Progenitor cell of endocrine pancreas (in vitro differentiated cells): ENCODE results near the gene FAM13B. TPM values are rescaled to one million over a fixed set of nuclear protein-coding genes. Genes with fewer than 3 reads are reported as not detected.
A peak's percentile ranks its signal among the peaks of the same experiment; 100 is the strongest.

Experiments
- DNase-seq: peaks from one replicate; pipeline ENCODE4 v3.0.0; 2021; ENCODE audit warnings: low spot score; ENCODE audit not compliant: unreplicated experiment
- H3K27ac Mint-ChIP-seq: 2 replicates; pipeline ENCODE4 v1.8.0; 2021; ENCODE audit warnings: mild to moderate bottlenecking, moderate library complexity, mixed read lengths
- H3K27me3 Mint-ChIP-seq: 2 replicates; pipeline ENCODE4 v1.8.0; 2021; ENCODE audit warnings: mixed read lengths
- H3K36me3 Mint-ChIP-seq: 2 replicates; pipeline ENCODE4 v1.8.0; 2022; ENCODE audit warnings: mixed read lengths; ENCODE audit not compliant: insufficient read depth
- H3K4me1 Mint-ChIP-seq: 2 replicates; pipeline ENCODE4 v1.8.0; 2021; ENCODE audit warnings: low read depth, mixed read lengths
- H3K4me3 Mint-ChIP-seq: 2 replicates; pipeline ENCODE4 v1.8.0; 2021; ENCODE audit warnings: low read depth, mild to moderate bottlenecking, moderate library complexity, mixed read lengths
- H3K9me3 Mint-ChIP-seq: 2 replicates; pipeline ENCODE4 v1.8.0; 2021; ENCODE audit warnings: low read depth, mixed read lengths
- total RNA-seq: library from RNA; stranded (reverse); gene quantifications from 2 replicates; pipeline ENCODE4 v1.2.1, GENCODE V29; 2021
- TF ChIP-seq, protein P1 (sequence below): fragments of 200-600 bp; sonication (generic); IDR thresholded peaks from one replicate; pipeline ENCODE4 v1.5.0; 2021; ENCODE audit warnings: antibody characterized with exemption, mild to moderate bottlenecking; ENCODE audit not compliant: unreplicated experiment

FAM13B gene
- total RNA-seq, 1 donor from 2014 or later: 62.1 TPM

DNA sequence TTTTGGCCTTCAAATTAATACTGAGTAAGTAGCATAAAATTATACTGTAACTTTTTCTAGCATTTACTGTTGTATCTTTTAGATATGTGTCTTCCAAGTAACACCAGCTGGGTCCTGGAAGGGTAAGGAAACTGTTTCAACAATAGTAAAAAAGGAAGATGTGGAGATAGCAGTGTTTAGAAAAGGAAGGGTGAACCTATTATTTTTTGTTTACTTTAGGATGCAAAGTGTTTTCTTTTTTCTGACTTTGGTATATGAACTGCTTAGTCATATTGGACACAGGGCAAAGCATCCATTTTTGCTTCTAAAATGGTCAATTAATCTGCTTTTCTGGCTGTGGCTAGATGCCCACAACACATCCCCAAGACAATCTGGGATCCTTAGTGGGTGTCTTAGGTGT, 138.3 kb downstream of the FAM13B start:
- Mint-ChIP-seq H3K27ac (no peak overlapping the region), H3K4me1 (peaks cover 17% of the 10 kb centered on the region), H3K4me3 (no peak overlapping the region), H3K27me3 (no peaks in the 10 kb centered on the region), H3K9me3 (no peaks in the 10 kb centered on the region), H3K36me3 (no peaks in the 10 kb centered on the region)
- TF ChIP-seq, protein P1, sequence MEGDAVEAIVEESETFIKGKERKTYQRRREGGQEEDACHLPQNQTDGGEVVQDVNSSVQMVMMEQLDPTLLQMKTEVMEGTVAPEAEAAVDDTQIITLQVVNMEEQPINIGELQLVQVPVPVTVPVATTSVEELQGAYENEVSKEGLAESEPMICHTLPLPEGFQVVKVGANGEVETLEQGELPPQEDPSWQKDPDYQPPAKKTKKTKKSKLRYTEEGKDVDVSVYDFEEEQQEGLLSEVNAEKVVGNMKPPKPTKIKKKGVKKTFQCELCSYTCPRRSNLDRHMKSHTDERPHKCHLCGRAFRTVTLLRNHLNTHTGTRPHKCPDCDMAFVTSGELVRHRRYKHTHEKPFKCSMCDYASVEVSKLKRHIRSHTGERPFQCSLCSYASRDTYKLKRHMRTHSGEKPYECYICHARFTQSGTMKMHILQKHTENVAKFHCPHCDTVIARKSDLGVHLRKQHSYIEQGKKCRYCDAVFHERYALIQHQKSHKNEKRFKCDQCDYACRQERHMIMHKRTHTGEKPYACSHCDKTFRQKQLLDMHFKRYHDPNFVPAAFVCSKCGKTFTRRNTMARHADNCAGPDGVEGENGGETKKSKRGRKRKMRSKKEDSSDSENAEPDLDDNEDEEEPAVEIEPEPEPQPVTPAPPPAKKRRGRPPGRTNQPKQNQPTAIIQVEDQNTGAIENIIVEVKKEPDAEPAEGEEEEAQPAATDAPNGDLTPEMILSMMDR: no peak
- no peak for DNase-seq

GRCh38 chr5:137891849-137892248, 141.0 kb downstream of the FAM13B start:
- H3K9me3 Mint-ChIP-seq: no peaks in the 10 kb centered on the region
- H3K4me1 Mint-ChIP-seq: peaks cover 21% of the 10 kb centered on the region
- no peak overlapping the region for H3K27ac Mint-ChIP-seq
- no peak overlapping the region for H3K4me3 Mint-ChIP-seq
- H3K36me3 Mint-ChIP-seq: no peaks in the 10 kb centered on the region
- TF ChIP-seq, protein P1: peak; percentile 35
- DNase-seq: no peak
- H3K27me3 Mint-ChIP-seq: no peaks in the 10 kb centered on the region

GRCh38 chr5:137890845-137891244, 142.0 kb downstream of the FAM13B start:
- Mint-ChIP-seq H3K27me3 (no peaks in the 10 kb centered on the region), H3K36me3 (no peaks in the 10 kb centered on the region), H3K4me1 (peaks cover 19% of the 10 kb centered on the region), H3K4me3 (no peak overlapping the region), H3K27ac (peak overlapping the region; percentile 92), H3K9me3 (no peaks in the 10 kb centered on the region)
- TF ChIP-seq, protein P1: no peak
- DNase-seq: no peak

- no peaks in the 10 kb centered on the region for H3K9me3 Mint-ChIP-seq
- no peaks in the 10 kb centered on the region for H3K27me3 Mint-ChIP-seq
- H3K4me3 Mint-ChIP-seq: no peak within 1 kb of the TSS
- no peak for DNase-seq
- no peaks in the 10 kb centered on the region for H3K36me3 Mint-ChIP-seq
- peak within 1 kb of the TSS; percentile 39 for H3K27ac Mint-ChIP-seq
- H3K4me1 Mint-ChIP-seq: peaks cover 19% of the 10 kb centered on the region
- TF ChIP-seq, protein P1: no peak
Observed at GRCh38 chr5:137888863-137889759, 143.8 kb downstream of the FAM13B start, which contains the start of gene PKD2L2. PKD2L2 (plus strand) TSS chr5:137889457; CDS start chr5:137889492, 35 bp downstream.

DNA sequence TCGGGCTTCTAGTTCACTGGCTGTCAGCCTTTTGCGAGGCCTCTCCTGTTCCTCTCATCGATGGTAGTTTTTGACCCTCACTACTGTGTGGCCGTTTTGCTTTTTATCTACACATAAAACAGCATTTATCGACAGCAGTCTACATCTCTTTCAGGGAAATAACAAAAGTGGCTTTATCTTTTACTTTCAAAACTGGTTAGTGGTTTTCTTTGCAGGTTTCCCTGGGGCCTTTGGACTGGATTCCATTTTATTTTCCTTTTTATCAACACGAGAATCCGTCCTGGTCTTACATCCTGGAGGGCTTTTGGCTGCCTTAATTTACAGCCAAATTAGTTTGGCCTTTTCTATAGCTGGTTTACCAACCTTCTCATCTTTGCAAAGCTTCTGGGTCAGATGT, 144.4 kb downstream of the FAM13B start:
- Mint-ChIP-seq H3K27me3 (no peaks in the 10 kb centered on the region), H3K4me1 (peaks cover 19% of the 10 kb centered on the region), H3K4me3 (no peak overlapping the region), H3K9me3 (no peaks in the 10 kb centered on the region), H3K27ac (peak overlapping the region; percentile 39), H3K36me3 (no peaks in the 10 kb centered on the region)
- no peak for DNase-seq
- TF ChIP-seq, protein P1: no peak

Other genes with a start within 250 kb of the FAM13B start
- gene MYOT, start 165.2 kb downstream of the FAM13B start, total RNA-seq: not detected in 2 replicates
- not detected in 2 replicates for gene PKD2L2, start 143.6 kb downstream of the FAM13B start, total RNA-seq
- gene WNT8A, start 51.0 kb upstream of the FAM13B start, total RNA-seq: not detected in 2 replicates
- 9.9 and 11.0 TPM in 2 replicates for gene NME5, start 106.3 kb upstream of the FAM13B start, total RNA-seq
- gene BRD8, start 145.6 kb upstream of the FAM13B start, total RNA-seq: 141 and 151 TPM in 2 replicates
- 26.7 and 28.8 TPM in 2 replicates for gene KIF20A, start 146.0 kb upstream of the FAM13B start, total RNA-seq
- gene CDC23, start 180.2 kb upstream of the FAM13B start, total RNA-seq: 47.1 and 53.3 TPM in 2 replicates
- 22.9 and 24.4 TPM in 2 replicates for gene GFRA3, start 241.5 kb upstream of the FAM13B start, total RNA-seq